Trophoblast cell (in vitro differentiated cells and primary cell): ENCODE data around the gene ZNF669.

ENCODE experiments used
- DNase-seq, 2 donors: peaks; one replicate each; pipeline ENCODE4 v3.0.0-alpha.2; 2016
- H2AFZ ChIP-seq: 2 replicates; pipeline ENCODE4 v1.6.1; 2013; ENCODE audit warnings: low read length, moderate library complexity, mild to moderate bottlenecking; ENCODE audit not compliant: insufficient read depth, poor library complexity
- H2AK5ac ChIP-seq: 2 replicates; pipeline ENCODE4 v1.6.1; 2013; ENCODE audit warnings: mild to moderate bottlenecking, low read length
- H2BK120ac ChIP-seq: 2 replicates; pipeline ENCODE4 v1.6.1; 2013; ENCODE audit warnings: low read length, mild to moderate bottlenecking, moderate library complexity; ENCODE audit not compliant: insufficient read depth, poor library complexity
- H2BK12ac ChIP-seq: 2 replicates; pipeline ENCODE4 v1.6.1; 2013; ENCODE audit warnings: mild to moderate bottlenecking, low read length, moderate library complexity
- H2BK5ac ChIP-seq: 2 replicates; pipeline ENCODE4 v1.6.1; 2013; ENCODE audit warnings: low read length, low read depth, moderate library complexity, mild to moderate bottlenecking; ENCODE audit not compliant: poor library complexity
- H3K14ac ChIP-seq: 2 replicates; pipeline ENCODE4 v1.6.1; 2013; ENCODE audit warnings: mild to moderate bottlenecking, low read length
- H3K18ac ChIP-seq: 2 replicates; pipeline ENCODE4 v1.6.1; 2013; ENCODE audit warnings: mild to moderate bottlenecking, low read length
- H3K23ac ChIP-seq: 2 replicates; pipeline ENCODE4 v1.6.1; 2013; ENCODE audit warnings: low read length
- H3K27ac ChIP-seq: 2 replicates; pipeline ENCODE4 v1.5.1; 2013; ENCODE audit warnings: low read depth, mild to moderate bottlenecking, inconsistent platforms, low read length, moderate library complexity
- H3K27me3 ChIP-seq: 2 replicates; pipeline ENCODE4 v1.6.1; 2013; ENCODE audit warnings: inconsistent platforms, mild to moderate bottlenecking, low read length, moderate library complexity; ENCODE audit not compliant: insufficient read depth
- H3K36me3 ChIP-seq, 2 experiments: 1 replicate in 1 of 2; 2 replicates in 1 of 2; pipeline ENCODE4 v1.6.1; 2013; ENCODE audit warnings: low read length in 2 of 2, mild to moderate bottlenecking in 2 of 2, moderate library complexity in 1 of 2; ENCODE audit not compliant: insufficient read depth in 2 of 2, control insufficient read depth in 1 of 2
- H3K4ac ChIP-seq: 2 replicates; pipeline ENCODE4 v1.6.1; 2013; ENCODE audit warnings: low read depth, mild to moderate bottlenecking, low read length, moderate library complexity
- H3K4me1 ChIP-seq, 2 experiments: 1 replicate in 1 of 2; 2 replicates in 1 of 2; pipeline ENCODE4 v1.6.1; 2013; ENCODE audit warnings: low read length in 2 of 2, mild to moderate bottlenecking in 2 of 2, moderate library complexity in 1 of 2; ENCODE audit not compliant: insufficient read depth in 2 of 2, control insufficient read depth in 1 of 2
- H3K4me2 ChIP-seq: 2 replicates; pipeline ENCODE4 v1.6.1; 2013; ENCODE audit warnings: inconsistent platforms, mild to moderate bottlenecking, low read length, moderate library complexity
- H3K4me3 ChIP-seq: 2 replicates; pipeline ENCODE4 v1.5.1; 2013; ENCODE audit warnings: mild to moderate bottlenecking, low read depth, low read length, inconsistent platforms
- H3K79me1 ChIP-seq: one replicate; pipeline ENCODE4 v1.6.1; 2013; ENCODE audit warnings: low read length
- H3K79me2 ChIP-seq: 2 replicates; pipeline ENCODE4 v1.6.1; 2013; ENCODE audit warnings: low read length, mild to moderate bottlenecking; ENCODE audit not compliant: control insufficient read depth, insufficient read depth, poor library complexity
- H3K9ac ChIP-seq: 2 replicates; pipeline ENCODE4 v1.6.1; 2013; ENCODE audit warnings: mild to moderate bottlenecking, low read length
- H3K9me3 ChIP-seq: 2 replicates; pipeline ENCODE4 v1.6.1; 2013; ENCODE audit warnings: low read depth, mild to moderate bottlenecking, control low read depth, inconsistent platforms, low read length; ENCODE audit not compliant: insufficient read depth
- H4K12ac ChIP-seq: 2 replicates; pipeline ENCODE4 v1.6.1; 2013; ENCODE audit warnings: low read depth, mild to moderate bottlenecking, low read length, moderate library complexity
- H4K8ac ChIP-seq: 2 replicates; pipeline ENCODE4 v1.6.1; 2013; ENCODE audit warnings: low read depth, mild to moderate bottlenecking, low read length, moderate library complexity
- H4K91ac ChIP-seq: one replicate; pipeline ENCODE4 v1.6.1; 2013; ENCODE audit warnings: low read depth, mild to moderate bottlenecking, low read length, moderate library complexity
- WGBS: extraction: QIAGEN DNeasy Blood & Tissue Kit; methylation state at CpG from one replicate; pipeline ENCODE4 v1.1.7; 2013; ENCODE audit warnings: missing lambda C conversion rate; ENCODE audit not compliant: insufficient read length, insufficient coverage; ENCODE audit errors: extremely low coverage; 5-methylcytosine and 5-hydroxymethylcytosine counted together

Gene ZNF669

GRCh38 chr1:247089616-247090375 is 14.4 kb downstream of the ZNF669 start:
- H3K36me3 ChIP-seq: no peaks in the 10 kb centered on the region
- DNase-seq: no peak
- H3K79me1 ChIP-seq: no peaks in the 10 kb centered on the region
- H3K9me3 ChIP-seq: peaks cover 2% of the 10 kb centered on the region
- no peak overlapping the region for H3K9ac ChIP-seq
- no peak overlapping the region for H4K91ac ChIP-seq
- no peak overlapping the region for H4K12ac ChIP-seq
- H3K27ac ChIP-seq: no peak overlapping the region
- H2AFZ ChIP-seq: no peak overlapping the region
- H3K23ac ChIP-seq: no peak overlapping the region
- H2BK5ac ChIP-seq: no peak overlapping the region
- no peak overlapping the region for H2AK5ac ChIP-seq
- H3K4me2 ChIP-seq: no peak overlapping the region
- H3K18ac ChIP-seq: no peak overlapping the region
- H3K14ac ChIP-seq: no peak overlapping the region
- no CpG with 5 or more reads among the region's 17 CpGs for WGBS
- no peaks in the 10 kb centered on the region for H3K79me2 ChIP-seq
- H2BK120ac ChIP-seq: no peak overlapping the region
- no peaks in the 10 kb centered on the region for H3K4me1 ChIP-seq
- no peaks in the 10 kb centered on the region for H3K27me3 ChIP-seq
- H4K8ac ChIP-seq: no peak overlapping the region
- H3K4me3 ChIP-seq: no peak overlapping the region
- no peak overlapping the region for H3K4ac ChIP-seq
- H2BK12ac ChIP-seq: no peak overlapping the region

- Histone ChIP-seq H2BK5ac (no peak overlapping the region), H2BK120ac (no peak overlapping the region), H3K27ac (no peak overlapping the region), H3K4me3 (no peak overlapping the region), H3K79me1 (no peaks in the 10 kb centered on the region), H3K23ac (no peak overlapping the region), H3K27me3 (no peaks in the 10 kb centered on the region), H4K8ac (no peak overlapping the region), H3K9ac (no peak overlapping the region), H3K9me3 (peaks cover 2% of the 10 kb centered on the region), H2BK12ac (no peak overlapping the region), H3K18ac (no peak overlapping the region), H3K4me2 (no peak overlapping the region), H3K4ac (no peak overlapping the region), H3K36me3 (no peaks in the 10 kb centered on the region), H4K91ac (no peak overlapping the region), H4K12ac (no peak overlapping the region), H2AK5ac (no peak overlapping the region), H2AFZ (no peak overlapping the region), H3K4me1 (no peaks in the 10 kb centered on the region), H3K79me2 (no peaks in the 10 kb centered on the region), H3K14ac (no peak overlapping the region)
- no peak for DNase-seq
- WGBS: no CpG with 5 or more reads among the region's 4 CpGs
Measured at GRCh38 chr1:247088967-247089366, 15.2 kb downstream of the ZNF669 start.

- Histone ChIP-seq H3K79me1 (no peaks in the 10 kb centered on the region), H3K4me3 (no peak overlapping the region), H4K12ac (no peak overlapping the region), H3K36me3 (no peaks in the 10 kb centered on the region), H2BK120ac (no peak overlapping the region), H3K4me1 (no peaks in the 10 kb centered on the region), H3K79me2 (no peaks in the 10 kb centered on the region), H3K27ac (no peak overlapping the region), H3K18ac (no peak overlapping the region), H3K27me3 (no peaks in the 10 kb centered on the region), H2AFZ (no peak overlapping the region), H3K4ac (no peak overlapping the region), H2BK12ac (no peak overlapping the region), H3K23ac (no peak overlapping the region), H4K8ac (no peak overlapping the region), H4K91ac (no peak overlapping the region), H3K14ac (no peak overlapping the region), H3K9ac (no peak overlapping the region), H3K4me2 (no peak overlapping the region), H3K9me3 (peaks cover 2% of the 10 kb centered on the region), H2AK5ac (no peak overlapping the region), H2BK5ac (no peak overlapping the region)
- no peak for DNase-seq
- no CpG with 5 or more reads among the region's 1 CpG for WGBS
Measured at GRCh38 chr1:247087256-247087655, 16.9 kb downstream of the ZNF669 start.

- Histone ChIP-seq H3K79me1 (no peaks in the 10 kb centered on the region), H3K4ac (no peak overlapping the region)
Measured at GRCh38 chr1:247085310-247085709, 18.8 kb downstream of the ZNF669 start.

More at GRCh38 chr1:247085310-247085709, 18.8 kb downstream of the ZNF669 start:
- Histone ChIP-seq H3K23ac (no peak overlapping the region), H2AFZ (no peak overlapping the region), H3K79me2 (no peaks in the 10 kb centered on the region), H4K91ac (no peak overlapping the region), H2AK5ac (no peak overlapping the region), H3K18ac (no peak overlapping the region), H3K4me3 (peak overlapping the region; percentile 5), H3K4me2 (no peak overlapping the region), H2BK5ac (no peak overlapping the region), H4K8ac (no peak overlapping the region), H3K27ac (no peak overlapping the region), H2BK12ac (no peak overlapping the region), H3K14ac (no peak overlapping the region), H4K12ac (no peak overlapping the region), H3K27me3 (no peaks in the 10 kb centered on the region), H2BK120ac (no peak overlapping the region), H3K9me3 (peaks cover 2% of the 10 kb centered on the region), H3K36me3 (no peaks in the 10 kb centered on the region), H3K4me1 (no peaks in the 10 kb centered on the region), H3K9ac (no peak overlapping the region)
- no peak for DNase-seq
- no CpG with 5 or more reads among the region's 8 CpGs for WGBS
